ENCODE data around the gene RPAIN.

Gene RPAIN

GRCh38 chr17:5444209-5444608 is 24.2 kb downstream of the RPAIN start:
- H4K20me1 ChIP-seq (ENCODE audit: control insufficient read depth, insufficient read depth, low read depth, low read length): 0 out of 2 replicates have a peak, but pooled peaks cover 2% of the 10 kb centered on the region
- TF ChIP-seq CTCF (IDR thresholded peaks at IDR 0.05; ENCODE audit: low read depth, low read length, poor library complexity, severe bottlenecking) (no peak), EZH2phosphoT487 (IDR thresholded peaks at IDR 0.05; ENCODE audit: borderline replicate concordance, low read length) (no peak)
- H3K27me3 ChIP-seq (ENCODE audit: control insufficient read depth, low read length): no peaks in the 10 kb centered on the region
- peaks cover 47% of the 10 kb centered on the region for H3K79me2 ChIP-seq (ENCODE audit: control insufficient read depth, low read length)
- peaks cover 33% of the 10 kb centered on the region for H3F3A ChIP-seq (ENCODE audit: control insufficient read depth, insufficient read depth)
- H3K4me1 ChIP-seq (ENCODE audit: control insufficient read depth, low read length): peaks cover 8% of the 10 kb centered on the region
- H3K36me3 ChIP-seq (ENCODE audit: control insufficient read depth, low read length): peaks cover 87% of the 10 kb centered on the region
- H3K9me3 ChIP-seq (ENCODE audit: control insufficient read depth, insufficient read depth, low read length): no peaks in the 10 kb centered on the region
- no peak overlapping the region for H3K4me2 ChIP-seq (ENCODE audit: low read length)
- no peak overlapping the region for H3K27ac ChIP-seq (ENCODE audit: low read depth, low read length)
- H3K4me3 ChIP-seq (ENCODE audit: low read length): no peak overlapping the region
- no peaks in the 10 kb centered on the region for H3K9me2 ChIP-seq (replicated peaks; ENCODE audit: control insufficient read depth, low read length)

- Histone ChIP-seq H3K27me3 (ENCODE audit: control insufficient read depth, low read length) (no peaks in the 10 kb centered on the region), H3K4me2 (ENCODE audit: low read length) (no peak overlapping the region), H3K9me2 (replicated peaks; ENCODE audit: control insufficient read depth, low read length) (no peaks in the 10 kb centered on the region), H3K36me3 (ENCODE audit: control insufficient read depth, low read length) (peaks cover 89% of the 10 kb centered on the region), H4K20me1 (ENCODE audit: control insufficient read depth, insufficient read depth, low read depth, low read length) (0 out of 2 replicates have a peak, but pooled peaks cover 2% of the 10 kb centered on the region), H3K27ac (ENCODE audit: low read depth, low read length) (no peak overlapping the region), H3F3A (ENCODE audit: control insufficient read depth, insufficient read depth) (peaks cover 9% of the 10 kb centered on the region), H3K79me2 (ENCODE audit: control insufficient read depth, low read length) (peaks cover 28% of the 10 kb centered on the region), H3K9me3 (ENCODE audit: control insufficient read depth, insufficient read depth, low read length) (no peaks in the 10 kb centered on the region), H3K4me1 (ENCODE audit: control insufficient read depth, low read length) (no peaks in the 10 kb centered on the region), H3K4me3 (ENCODE audit: low read length) (no peak overlapping the region)
- TF ChIP-seq CTCF (IDR thresholded peaks at IDR 0.05; ENCODE audit: low read depth, low read length, poor library complexity, severe bottlenecking) (no peak), EZH2phosphoT487 (IDR thresholded peaks at IDR 0.05; ENCODE audit: borderline replicate concordance, low read length) (no peak)
Observed at GRCh38 chr17:5446786-5447185, 26.8 kb downstream of the RPAIN start.

GRCh38 chr17:5464717-5465507 is 44.9 kb downstream of the RPAIN start:
- H3K4me3 ChIP-seq (ENCODE audit: low read length): no peak overlapping the region
- H3K4me2 ChIP-seq (ENCODE audit: low read length): peak overlapping the region; percentile 11; the same call in 1 of the 2 replicates

More at GRCh38 chr17:5464717-5465507, 44.9 kb downstream of the RPAIN start:
- Histone ChIP-seq H3K4me1 (ENCODE audit: control insufficient read depth, low read length) (peaks cover 29% of the 10 kb centered on the region), H4K20me1 (ENCODE audit: control insufficient read depth, insufficient read depth, low read depth, low read length) (peaks cover 14% of the 10 kb centered on the region), H3K9me3 (ENCODE audit: control insufficient read depth, insufficient read depth, low read length) (no peaks in the 10 kb centered on the region), H3K79me2 (ENCODE audit: control insufficient read depth, low read length) (peaks cover 76% of the 10 kb centered on the region), H3F3A (ENCODE audit: control insufficient read depth, insufficient read depth) (no peaks in the 10 kb centered on the region), H3K27me3 (ENCODE audit: control insufficient read depth, low read length) (no peaks in the 10 kb centered on the region), H3K27ac (ENCODE audit: low read depth, low read length) (no peak overlapping the region), H3K36me3 (ENCODE audit: control insufficient read depth, low read length) (peaks cover 68% of the 10 kb centered on the region), H3K9me2 (replicated peaks; ENCODE audit: control insufficient read depth, low read length) (no peaks in the 10 kb centered on the region)
- TF ChIP-seq CTCF (IDR thresholded peaks at IDR 0.05; ENCODE audit: low read depth, low read length, poor library complexity, severe bottlenecking) (no peak), EZH2phosphoT487 (IDR thresholded peaks at IDR 0.05; ENCODE audit: borderline replicate concordance, low read length) (no peak)
